Ishikawa (cell line): Measurements from ENCODE around the gene DISP3.

ENCODE experiments used
- CREB1 ChIP-seq: IDR thresholded peaks from 2 replicates; pipeline ENCODE4 v1.6.1; 2012; ENCODE audit warnings: low read depth
- EP300 ChIP-seq: IDR thresholded peaks from 2 replicates; pipeline ENCODE4 v1.6.1; 2012; ENCODE audit warnings: borderline replicate concordance
- RAD21 ChIP-seq: IDR thresholded peaks from 2 replicates; pipeline ENCODE4 v1.6.1; 2012; ENCODE audit warnings: low read depth
- ZBTB7A ChIP-seq: IDR thresholded peaks from 2 replicates; pipeline ENCODE4 v1.6.1; 2012; ENCODE audit warnings: low read depth
- TF ChIP-seq, protein P1 (sequence below): IDR thresholded peaks from 2 replicates; pipeline ENCODE4 v1.6.1; 2012

DNA sequence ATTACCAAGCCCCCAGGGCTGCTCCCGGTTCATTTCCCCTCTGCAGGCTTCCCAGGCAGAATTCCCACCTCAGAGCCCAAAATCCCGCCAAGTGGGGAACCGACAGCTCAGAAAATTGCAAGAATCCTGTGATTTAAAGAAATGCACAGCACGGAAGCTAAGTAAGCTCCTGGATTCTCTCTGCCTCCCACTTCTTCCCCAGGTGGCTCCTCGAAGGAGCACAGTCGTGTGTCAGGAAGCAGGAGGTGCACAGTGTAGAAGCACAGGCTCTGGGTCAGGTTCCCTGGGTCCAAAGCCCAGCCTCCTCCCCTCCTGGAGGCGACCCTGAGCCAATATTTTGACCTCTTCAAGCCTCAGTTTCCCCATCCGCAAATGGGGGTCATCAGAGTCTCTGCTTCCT is 100.6 kb downstream of the DISP3 start:
- TF ChIP-seq EP300 (no peak), RAD21 (no peak), CREB1 (no peak), ZBTB7A (no peak)
- TF ChIP-seq, protein P1, sequence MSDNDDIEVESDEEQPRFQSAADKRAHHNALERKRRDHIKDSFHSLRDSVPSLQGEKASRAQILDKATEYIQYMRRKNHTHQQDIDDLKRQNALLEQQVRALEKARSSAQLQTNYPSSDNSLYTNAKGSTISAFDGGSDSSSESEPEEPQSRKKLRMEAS = no peak
